SK-N-SH treated with all-trans-retinoic acid at 6 μM for 48 hours (cell line): ENCODE measurements around the gene HDAC11.

ENCODE experiments used
- ARNTL ChIP-seq: fragments of 450-650 bp; formaldehyde crosslinking; IDR thresholded peaks from 2 replicates; pipeline ENCODE4 v1.5.0; 2020; ENCODE audit warnings: low read depth, mild to moderate bottlenecking, moderate library complexity, borderline replicate concordance
- CREB5 ChIP-seq: fragments of 250-450 bp; sonication (Bioruptor Pico); IDR thresholded peaks from 2 replicates; pipeline ENCODE4 v1.5.1; 2020; ENCODE audit warnings: low read depth, mild to moderate bottlenecking, moderate library complexity
- CSDC2 ChIP-seq: fragments of 250-450 bp; sonication (Bioruptor Pico); IDR thresholded peaks from 2 replicates; pipeline ENCODE4 v1.5.0; 2020; ENCODE audit warnings: mild to moderate bottlenecking, moderate library complexity
- GLIS3 ChIP-seq: fragments of 250-450 bp; sonication (Bioruptor Pico); IDR thresholded peaks from 2 replicates; pipeline ENCODE4 v1.5.0; 2020; ENCODE audit warnings: mild to moderate bottlenecking, moderate library complexity
- OSR1 ChIP-seq: fragments of 250-450 bp; sonication (Bioruptor Pico); IDR thresholded peaks from 2 replicates; pipeline ENCODE4 v1.8.0; 2022; ENCODE audit warnings: moderate library complexity, mild to moderate bottlenecking, inconsistent platforms
- PATZ1 ChIP-seq: fragments of 250-450 bp; sonication (Bioruptor Pico); IDR thresholded peaks from 2 replicates; pipeline ENCODE4 v1.8.0; 2020; ENCODE audit warnings: mild to moderate bottlenecking, moderate library complexity, borderline replicate concordance
- POU6F1 ChIP-seq: fragments of 250-450 bp; sonication (Bioruptor Pico); IDR thresholded peaks from 2 replicates; pipeline ENCODE4 v1.8.0; 2021; ENCODE audit warnings: low read depth, mild to moderate bottlenecking, moderate library complexity, borderline replicate concordance
- TCF4 ChIP-seq: fragments of 250-450 bp; sonication (Bioruptor Pico); IDR thresholded peaks from 2 replicates; pipeline ENCODE4 v1.8.0; 2021; ENCODE audit warnings: mild to moderate bottlenecking, moderate library complexity, borderline replicate concordance
- TOX ChIP-seq: fragments of 250-450 bp; sonication (Bioruptor Pico); IDR thresholded peaks from 2 replicates; pipeline ENCODE4 v1.8.0; 2021; ENCODE audit warnings: mild to moderate bottlenecking, moderate library complexity, borderline replicate concordance
- ZFP3 ChIP-seq: fragments of 250-450 bp; sonication (Bioruptor Pico); IDR thresholded peaks from 2 replicates; pipeline ENCODE4 v1.5.0; 2020; ENCODE audit warnings: mild to moderate bottlenecking, moderate library complexity
- ZFP30 ChIP-seq: fragments of 450-650 bp; formaldehyde crosslinking; IDR thresholded peaks from 2 replicates; pipeline ENCODE4 v1.5.0; 2022; ENCODE audit warnings: mild to moderate bottlenecking, moderate library complexity
- ZNF565 ChIP-seq: fragments of 450-650 bp; formaldehyde crosslinking; conservative IDR thresholded peaks from 2 replicates; pipeline ENCODE4 v1.5.0; 2020; ENCODE audit warnings: low read depth, mild to moderate bottlenecking, moderate library complexity
- ZNF70 ChIP-seq: fragments of 450-650 bp; formaldehyde crosslinking; IDR thresholded peaks from 2 replicates; pipeline ENCODE4 v1.5.0; 2020; ENCODE audit warnings: mild to moderate bottlenecking, moderate library complexity
- ZNF8 ChIP-seq: fragments of 450-650 bp; formaldehyde crosslinking; IDR thresholded peaks from 2 replicates; pipeline ENCODE4 v1.5.0; 2020; ENCODE audit warnings: mild to moderate bottlenecking, moderate library complexity

- TF ChIP-seq ZNF70: no peak
- no peak for TF ChIP-seq TCF4
- TF ChIP-seq PATZ1 (CRISPR knock-in tag): no peak
- TF ChIP-seq OSR1 (CRISPR knock-in tag): no peak
- TF ChIP-seq ZFP30: no peak
- TF ChIP-seq ZNF8 (CRISPR knock-in tag): no peak
- no peak for TF ChIP-seq CREB5 (CRISPR knock-in tag)
- TF ChIP-seq CSDC2 (CRISPR knock-in tag): no peak
- TF ChIP-seq TOX (CRISPR knock-in tag): no peak
- no peak for TF ChIP-seq ZFP3 (CRISPR knock-in tag)
- no peak for TF ChIP-seq ARNTL (CRISPR knock-in tag)
- no peak for TF ChIP-seq POU6F1 (CRISPR knock-in tag)
- no peak for TF ChIP-seq ZNF565
- no peak for TF ChIP-seq GLIS3 (CRISPR knock-in tag)
Observed at GRCh38 chr3:13483286-13483685, 3.2 kb downstream of the HDAC11 start.
